SK-N-SH treated with all-trans-retinoic acid at 6 μM for 48 hours (cell line): ENCODE measurements around the gene PGBD4.

Source experiments
- ATAC-seq: fragments of 200-7000 bp; cut with Tn5 transposase; 3 replicates; pipeline ENCODE4 v1.9.1; 2020; ENCODE audit warnings: mild to moderate bottlenecking, moderate library complexity
- ARNTL ChIP-seq: fragments of 450-650 bp; formaldehyde crosslinking; IDR thresholded peaks from 2 replicates; pipeline ENCODE4 v1.5.0; 2020; ENCODE audit warnings: low read depth, mild to moderate bottlenecking, moderate library complexity, borderline replicate concordance
- CSDC2 ChIP-seq: fragments of 250-450 bp; sonication (Bioruptor Pico); IDR thresholded peaks from 2 replicates; pipeline ENCODE4 v1.5.0; 2020; ENCODE audit warnings: mild to moderate bottlenecking, moderate library complexity
- ESRRG ChIP-seq: fragments of 250-450 bp; sonication (Bioruptor Pico); IDR thresholded peaks from 2 replicates; pipeline ENCODE4 v1.6.1; 2021; ENCODE audit warnings: mild to moderate bottlenecking
- GLIS3 ChIP-seq: fragments of 250-450 bp; sonication (Bioruptor Pico); IDR thresholded peaks from 2 replicates; pipeline ENCODE4 v1.5.0; 2020; ENCODE audit warnings: mild to moderate bottlenecking, moderate library complexity
- ISL1 ChIP-seq: fragments of 250-450 bp; sonication (Bioruptor Pico); IDR thresholded peaks from 2 replicates; pipeline ENCODE4 v2.1.2; 2022; ENCODE audit warnings: mild to moderate bottlenecking, moderate library complexity
- SNAI2 ChIP-seq: fragments of 250-450 bp; sonication (Bioruptor Pico); IDR thresholded peaks from 2 replicates; pipeline ENCODE4 v1.5.0; 2020; ENCODE audit warnings: mild to moderate bottlenecking, moderate library complexity
- TCF4 ChIP-seq: fragments of 250-450 bp; sonication (Bioruptor Pico); IDR thresholded peaks from 2 replicates; pipeline ENCODE4 v1.8.0; 2021; ENCODE audit warnings: mild to moderate bottlenecking, moderate library complexity, borderline replicate concordance
- TOX ChIP-seq: fragments of 250-450 bp; sonication (Bioruptor Pico); IDR thresholded peaks from 2 replicates; pipeline ENCODE4 v1.8.0; 2021; ENCODE audit warnings: mild to moderate bottlenecking, moderate library complexity, borderline replicate concordance
- ZC3H10 ChIP-seq: fragments of 250-450 bp; sonication (Bioruptor Pico); IDR thresholded peaks from 2 replicates; pipeline ENCODE4 v1.5.1; 2021; ENCODE audit warnings: mild to moderate bottlenecking, moderate library complexity
- ZFP3 ChIP-seq: fragments of 250-450 bp; sonication (Bioruptor Pico); IDR thresholded peaks from 2 replicates; pipeline ENCODE4 v1.5.0; 2020; ENCODE audit warnings: mild to moderate bottlenecking, moderate library complexity
- ZFP30 ChIP-seq: fragments of 450-650 bp; formaldehyde crosslinking; IDR thresholded peaks from 2 replicates; pipeline ENCODE4 v1.5.0; 2022; ENCODE audit warnings: mild to moderate bottlenecking, moderate library complexity
- ZNF565 ChIP-seq: fragments of 450-650 bp; formaldehyde crosslinking; conservative IDR thresholded peaks from 2 replicates; pipeline ENCODE4 v1.5.0; 2020; ENCODE audit warnings: low read depth, mild to moderate bottlenecking, moderate library complexity
- ZNF70 ChIP-seq: fragments of 450-650 bp; formaldehyde crosslinking; IDR thresholded peaks from 2 replicates; pipeline ENCODE4 v1.5.0; 2020; ENCODE audit warnings: mild to moderate bottlenecking, moderate library complexity
- TF ChIP-seq, protein P1 (sequence below): fragments of 250-450 bp; sonication (Bioruptor Pico); IDR thresholded peaks from 2 replicates; pipeline ENCODE4 v1.5.1; 2021; ENCODE audit warnings: mild to moderate bottlenecking, moderate library complexity
- TF ChIP-seq, protein P2 (sequence below): fragments of 250-450 bp; sonication (Bioruptor Pico); IDR thresholded peaks from 2 replicates; pipeline ENCODE4 v1.5.0; 2020; ENCODE audit warnings: mild to moderate bottlenecking, moderate library complexity
- TF ChIP-seq, protein P3 (sequence below): fragments of 250-450 bp; sonication (Bioruptor Pico); IDR thresholded peaks from 2 replicates; pipeline ENCODE4 v1.5.1; 2020; ENCODE audit warnings: low read depth, mild to moderate bottlenecking, moderate library complexity
- TF ChIP-seq, protein P4 (sequence below): fragments of 250-450 bp; sonication (Bioruptor Pico); IDR thresholded peaks from 2 replicates; pipeline ENCODE4 v1.8.0; 2020; ENCODE audit warnings: mild to moderate bottlenecking, moderate library complexity, borderline replicate concordance
- TF ChIP-seq, protein P5 (sequence below): fragments of 250-450 bp; sonication (Bioruptor Pico); IDR thresholded peaks from 2 replicates; pipeline ENCODE4 v1.8.0; 2021; ENCODE audit warnings: low read depth, mild to moderate bottlenecking, moderate library complexity, borderline replicate concordance

PGBD4 gene

DNA sequence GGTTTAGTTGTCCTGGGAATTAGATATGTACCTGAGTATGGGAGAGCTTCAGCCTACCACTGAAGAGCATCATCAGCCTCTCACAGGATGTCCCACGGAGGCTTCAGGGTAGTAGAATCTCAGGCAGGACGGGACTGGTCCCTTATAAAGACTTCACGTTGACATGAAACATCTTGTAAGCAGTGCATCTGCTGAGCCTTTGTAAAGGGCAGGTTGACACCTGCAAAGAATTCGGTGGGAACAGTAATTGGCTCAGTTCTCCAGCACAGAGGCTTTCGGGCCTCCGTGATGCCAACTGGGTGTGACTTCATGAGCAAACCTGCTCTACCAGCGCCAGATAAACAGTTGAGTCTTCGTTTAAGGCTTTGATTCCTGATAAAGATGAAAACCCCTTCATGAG lies 35.9 kb upstream of the PGBD4 start (continued):
- TF ChIP-seq, protein P1, sequence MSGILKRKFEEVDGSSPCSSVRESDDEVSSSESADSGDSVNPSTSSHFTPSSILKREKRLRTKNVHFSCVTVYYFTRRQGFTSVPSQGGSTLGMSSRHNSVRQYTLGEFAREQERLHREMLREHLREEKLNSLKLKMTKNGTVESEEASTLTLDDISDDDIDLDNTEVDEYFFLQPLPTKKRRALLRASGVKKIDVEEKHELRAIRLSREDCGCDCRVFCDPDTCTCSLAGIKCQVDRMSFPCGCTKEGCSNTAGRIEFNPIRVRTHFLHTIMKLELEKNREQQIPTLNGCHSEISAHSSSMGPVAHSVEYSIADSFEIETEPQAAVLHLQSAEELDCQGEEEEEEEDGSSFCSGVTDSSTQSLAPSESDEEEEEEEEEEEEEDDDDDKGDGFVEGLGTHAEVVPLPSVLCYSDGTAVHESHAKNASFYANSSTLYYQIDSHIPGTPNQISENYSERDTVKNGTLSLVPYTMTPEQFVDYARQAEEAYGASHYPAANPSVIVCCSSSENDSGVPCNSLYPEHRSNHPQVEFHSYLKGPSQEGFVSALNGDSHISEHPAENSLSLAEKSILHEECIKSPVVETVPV = no peak
- TF ChIP-seq GLIS3 (CRISPR knock-in tag) = no peak

DNA sequence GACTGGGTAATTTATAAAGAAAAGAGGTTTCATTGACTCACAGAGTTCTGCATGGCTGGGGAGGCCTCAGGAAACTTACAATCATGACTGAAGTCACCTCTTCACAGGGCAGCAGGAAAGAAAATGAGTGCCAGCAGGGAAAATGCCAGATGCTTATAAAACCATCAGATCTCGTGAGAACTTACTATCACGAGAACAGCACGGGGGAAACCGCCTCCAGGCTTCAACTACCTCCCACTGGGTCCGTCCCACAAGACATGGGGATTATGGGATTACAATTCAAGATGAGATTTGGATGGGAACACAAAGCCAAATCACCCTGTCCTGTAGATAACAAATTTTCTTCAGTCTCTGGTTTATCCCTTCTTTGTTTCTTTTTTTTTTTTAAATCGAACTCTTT lies 31.9 kb upstream of the PGBD4 start:
- TF ChIP-seq, protein P2, sequence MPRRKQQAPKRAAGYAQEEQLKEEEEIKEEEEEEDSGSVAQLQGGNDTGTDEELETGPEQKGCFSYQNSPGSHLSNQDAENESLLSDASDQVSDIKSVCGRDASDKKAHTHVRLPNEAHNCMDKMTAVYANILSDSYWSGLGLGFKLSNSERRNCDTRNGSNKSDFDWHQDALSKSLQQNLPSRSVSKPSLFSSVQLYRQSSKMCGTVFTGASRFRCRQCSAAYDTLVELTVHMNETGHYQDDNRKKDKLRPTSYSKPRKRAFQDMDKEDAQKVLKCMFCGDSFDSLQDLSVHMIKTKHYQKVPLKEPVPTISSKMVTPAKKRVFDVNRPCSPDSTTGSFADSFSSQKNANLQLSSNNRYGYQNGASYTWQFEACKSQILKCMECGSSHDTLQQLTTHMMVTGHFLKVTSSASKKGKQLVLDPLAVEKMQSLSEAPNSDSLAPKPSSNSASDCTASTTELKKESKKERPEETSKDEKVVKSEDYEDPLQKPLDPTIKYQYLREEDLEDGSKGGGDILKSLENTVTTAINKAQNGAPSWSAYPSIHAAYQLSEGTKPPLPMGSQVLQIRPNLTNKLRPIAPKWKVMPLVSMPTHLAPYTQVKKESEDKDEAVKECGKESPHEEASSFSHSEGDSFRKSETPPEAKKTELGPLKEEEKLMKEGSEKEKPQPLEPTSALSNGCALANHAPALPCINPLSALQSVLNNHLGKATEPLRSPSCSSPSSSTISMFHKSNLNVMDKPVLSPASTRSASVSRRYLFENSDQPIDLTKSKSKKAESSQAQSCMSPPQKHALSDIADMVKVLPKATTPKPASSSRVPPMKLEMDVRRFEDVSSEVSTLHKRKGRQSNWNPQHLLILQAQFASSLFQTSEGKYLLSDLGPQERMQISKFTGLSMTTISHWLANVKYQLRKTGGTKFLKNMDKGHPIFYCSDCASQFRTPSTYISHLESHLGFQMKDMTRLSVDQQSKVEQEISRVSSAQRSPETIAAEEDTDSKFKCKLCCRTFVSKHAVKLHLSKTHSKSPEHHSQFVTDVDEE (CRISPR knock-in tag) = no peak
- no peak for TF ChIP-seq ISL1 (CRISPR knock-in tag)
- ATAC-seq = no peak

DNA sequence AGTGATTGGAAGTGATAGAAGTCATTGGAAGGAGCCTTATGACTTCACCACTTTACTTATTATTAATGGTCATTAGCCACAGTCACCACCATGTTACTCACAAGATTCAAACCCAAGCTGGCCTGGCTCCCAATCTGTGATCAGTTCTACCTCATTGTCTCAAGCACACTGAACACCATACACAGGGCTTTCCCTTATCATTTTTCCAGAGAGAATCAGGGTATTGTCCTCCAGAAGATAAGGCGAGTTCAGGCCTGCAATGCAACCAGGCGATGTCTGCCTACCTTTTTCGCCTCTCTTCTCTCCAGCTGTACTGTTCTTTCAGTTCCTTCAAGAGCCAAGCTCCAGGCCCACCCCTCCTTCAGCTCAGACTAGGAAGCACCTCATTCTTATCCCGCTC lies 25.1 kb upstream of the PGBD4 start:
- no peak for TF ChIP-seq CSDC2 (CRISPR knock-in tag)
- TF ChIP-seq ARNTL = no peak
- TF ChIP-seq SNAI2 (CRISPR knock-in tag) = no peak
- TF ChIP-seq, protein P3, sequence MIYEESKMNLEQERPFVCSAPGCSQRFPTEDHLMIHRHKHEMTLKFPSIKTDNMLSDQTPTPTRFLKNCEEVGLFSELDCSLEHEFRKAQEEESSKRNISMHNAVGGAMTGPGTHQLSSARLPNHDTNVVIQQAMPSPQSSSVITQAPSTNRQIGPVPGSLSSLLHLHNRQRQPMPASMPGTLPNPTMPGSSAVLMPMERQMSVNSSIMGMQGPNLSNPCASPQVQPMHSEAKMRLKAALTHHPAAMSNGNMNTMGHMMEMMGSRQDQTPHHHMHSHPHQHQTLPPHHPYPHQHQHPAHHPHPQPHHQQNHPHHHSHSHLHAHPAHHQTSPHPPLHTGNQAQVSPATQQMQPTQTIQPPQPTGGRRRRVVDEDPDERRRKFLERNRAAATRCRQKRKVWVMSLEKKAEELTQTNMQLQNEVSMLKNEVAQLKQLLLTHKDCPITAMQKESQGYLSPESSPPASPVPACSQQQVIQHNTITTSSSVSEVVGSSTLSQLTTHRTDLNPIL = no peak
- no peak for TF ChIP-seq ZNF70 (CRISPR knock-in tag)
- TF ChIP-seq ZNF565 (CRISPR knock-in tag) = no peak
- no peak for TF ChIP-seq ISL1 (CRISPR knock-in tag)
- TF ChIP-seq, protein P4, sequence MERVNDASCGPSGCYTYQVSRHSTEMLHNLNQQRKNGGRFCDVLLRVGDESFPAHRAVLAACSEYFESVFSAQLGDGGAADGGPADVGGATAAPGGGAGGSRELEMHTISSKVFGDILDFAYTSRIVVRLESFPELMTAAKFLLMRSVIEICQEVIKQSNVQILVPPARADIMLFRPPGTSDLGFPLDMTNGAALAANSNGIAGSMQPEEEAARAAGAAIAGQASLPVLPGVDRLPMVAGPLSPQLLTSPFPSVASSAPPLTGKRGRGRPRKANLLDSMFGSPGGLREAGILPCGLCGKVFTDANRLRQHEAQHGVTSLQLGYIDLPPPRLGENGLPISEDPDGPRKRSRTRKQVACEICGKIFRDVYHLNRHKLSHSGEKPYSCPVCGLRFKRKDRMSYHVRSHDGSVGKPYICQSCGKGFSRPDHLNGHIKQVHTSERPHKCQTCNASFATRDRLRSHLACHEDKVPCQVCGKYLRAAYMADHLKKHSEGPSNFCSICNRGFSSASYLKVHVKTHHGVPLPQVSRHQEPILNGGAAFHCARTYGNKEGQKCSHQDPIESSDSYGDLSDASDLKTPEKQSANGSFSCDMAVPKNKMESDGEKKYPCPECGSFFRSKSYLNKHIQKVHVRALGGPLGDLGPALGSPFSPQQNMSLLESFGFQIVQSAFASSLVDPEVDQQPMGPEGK (CRISPR knock-in tag) = no peak
- TF ChIP-seq TCF4 = no peak
- TF ChIP-seq, protein P5, sequence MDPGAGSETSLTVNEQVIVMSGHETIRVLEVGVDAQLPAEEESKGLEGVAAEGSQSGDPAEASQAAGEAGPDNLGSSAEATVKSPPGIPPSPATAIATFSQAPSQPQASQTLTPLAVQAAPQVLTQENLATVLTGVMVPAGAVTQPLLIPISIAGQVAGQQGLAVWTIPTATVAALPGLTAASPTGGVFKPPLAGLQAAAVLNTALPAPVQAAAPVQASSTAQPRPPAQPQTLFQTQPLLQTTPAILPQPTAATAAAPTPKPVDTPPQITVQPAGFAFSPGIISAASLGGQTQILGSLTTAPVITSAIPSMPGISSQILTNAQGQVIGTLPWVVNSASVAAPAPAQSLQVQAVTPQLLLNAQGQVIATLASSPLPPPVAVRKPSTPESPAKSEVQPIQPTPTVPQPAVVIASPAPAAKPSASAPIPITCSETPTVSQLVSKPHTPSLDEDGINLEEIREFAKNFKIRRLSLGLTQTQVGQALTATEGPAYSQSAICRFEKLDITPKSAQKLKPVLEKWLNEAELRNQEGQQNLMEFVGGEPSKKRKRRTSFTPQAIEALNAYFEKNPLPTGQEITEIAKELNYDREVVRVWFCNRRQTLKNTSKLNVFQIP = no peak
- TF ChIP-seq ZFP3 (CRISPR knock-in tag) = no peak
- TF ChIP-seq, all 23 proteins: peak for 0
- no peak for ATAC-seq

DNA sequence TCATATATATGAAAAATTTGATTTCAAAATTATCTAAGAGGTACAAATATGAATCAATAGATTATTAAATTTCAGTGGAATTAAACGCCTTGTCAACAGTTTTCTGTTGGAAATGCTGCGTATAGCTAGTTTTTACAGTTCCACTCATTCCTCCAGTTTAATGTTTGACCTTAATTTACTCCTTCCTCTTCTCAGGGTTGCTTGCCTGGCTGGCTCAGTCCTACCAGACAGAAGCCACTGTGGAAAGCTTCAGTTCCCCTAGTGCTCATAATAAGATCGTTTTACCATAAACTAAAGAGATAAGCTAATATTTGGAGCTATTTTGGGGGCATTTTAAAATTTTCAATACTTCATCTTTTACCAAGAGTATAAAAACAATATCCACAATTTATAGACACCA lies 23.0 kb upstream of the PGBD4 start:
- no peak for ATAC-seq
- TF ChIP-seq ISL1 (CRISPR knock-in tag) = no peak

DNA sequence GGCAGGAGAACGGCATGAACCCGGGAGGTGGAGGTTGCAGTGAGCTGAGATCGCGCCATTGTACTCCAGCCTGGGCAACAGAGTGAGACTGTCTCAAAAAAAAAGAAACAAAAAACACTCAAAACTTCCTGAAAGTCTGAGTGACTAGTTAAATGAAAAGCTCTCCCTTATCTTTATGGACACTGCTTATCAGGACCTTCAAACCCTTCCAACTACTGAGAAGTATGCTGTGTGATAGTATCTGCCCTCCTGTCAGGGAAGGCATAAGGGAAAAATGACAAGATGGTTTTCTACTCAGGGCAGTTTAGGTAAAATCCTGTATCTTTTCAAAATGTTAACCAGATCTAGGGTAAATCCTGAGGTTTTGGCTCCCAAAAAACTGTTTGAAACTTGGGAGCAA lies 22.0 kb upstream of the PGBD4 start:
- ATAC-seq = no peak
- no peak for TF ChIP-seq TCF4
- no peak for TF ChIP-seq ZC3H10 (CRISPR knock-in tag)
- TF ChIP-seq, protein P4 (CRISPR knock-in tag) = no peak
- TF ChIP-seq ARNTL = no peak
- TF ChIP-seq TOX (CRISPR knock-in tag) = no peak
- no peak for TF ChIP-seq ESRRG
- TF ChIP-seq, protein P5 = no peak
- no peak for TF ChIP-seq ZFP30 (CRISPR knock-in tag)
- TF ChIP-seq, protein P3 = no peak
- no peak for TF ChIP-seq ZNF70 (CRISPR knock-in tag)
- TF ChIP-seq, protein P1 = no peak
